ENCODE measurements around the gene VILL. TPM values are rescaled to one million over a fixed set of nuclear protein-coding genes. Genes with fewer than 3 reads are reported as not detected.

Gene VILL
- 6.3 and 7.2 TPM in 2 replicates for total RNA-seq

GRCh38 chr3:37990527-37990926 is at the start of gene VILL:
Gene VILL, plus strand, starts transcription at chr3:37990786. Its CDS starts 2,887 bp downstream, at chr3:37993673.

GRCh38 chr3:38029400-38030125 is 39.0 kb downstream of the VILL start, which contains the start of gene PLCD1:
Gene PLCD1, minus strand, starts transcription at chr3:38029642. Its CDS starts 103 bp downstream, at chr3:38029539.

GRCh38 chr3:38039101-38039898 is 48.7 kb downstream of the VILL start, which contains the start of gene DLEC1:
Gene DLEC1, plus strand, starts transcription at chr3:38039208. Its CDS starts 18 bp downstream, at chr3:38039226.

Other genes with a start within 250 kb of the VILL start
- gene CTDSPL, start 128.9 kb upstream of the VILL start, total RNA-seq = 24.4 and 26.1 TPM in 2 replicates
- 39.2 and 44.8 TPM in 2 replicates for gene PLCD1, start 38.9 kb downstream of the VILL start, total RNA-seq
- gene DLEC1, start 48.4 kb downstream of the VILL start, total RNA-seq = 0.13 and 0.17 TPM in 2 replicates
- 25.3 and 28.1 TPM in 2 replicates for gene ACAA1, start 146.3 kb downstream of the VILL start, total RNA-seq
- 13.2 and 13.9 TPM in 2 replicates for gene MYD88, start 147.9 kb downstream of the VILL start, total RNA-seq
- 40.7 and 51.3 TPM in 2 replicates for gene OXSR1, start 174.8 kb downstream of the VILL start, total RNA-seq

All from smooth muscle cell of the pulmonary artery (primary cell).